Activated naive CD8-positive, alpha-beta T cell treated with anti-CD3 and anti-CD28 coated beads, Interleukin-2, amount 10 ng/mL, durations not matched to agents 7 days and 5 days (primary cell): ENCODE measurements around the gene ALPI. TPM values are rescaled to one million over a fixed set of nuclear protein-coding genes. Genes with fewer than 3 reads are reported as not detected.
"Not testable (repeated sequence)": the region's sequence is repeated elsewhere in the genome, so short reads cannot be mapped to it uniquely, and the experiment has no call there.

Experiments used
- ATAC-seq: fragments of 150-1000 bp; cut with Tn5 transposase; one replicate; pipeline ENCODE4 v1.10.0; 2021; ENCODE audit warnings: low read depth, moderate library complexity
- POLR2A ChIA-PET: fragments of 350-600 bp; sonication (Branson Sonifier 250); formaldehyde crosslinking; loops from one replicate; lab custom pipeline; 2021; ENCODE audit warnings: antibody characterized with exemption; lab: Charles Lee
- DNase-seq: peaks from one replicate; pipeline ENCODE4 v3.0.0; 2021
- H3K27ac Mint-ChIP-seq: one replicate; pipeline ENCODE4 v1.8.0; 2022; ENCODE audit warnings: mild to moderate bottlenecking, mixed read lengths
- H3K27me3 Mint-ChIP-seq: one replicate; pipeline ENCODE4 v1.8.0; 2022; ENCODE audit warnings: mild to moderate bottlenecking, moderate library complexity, mixed read lengths
- H3K36me3 Mint-ChIP-seq: one replicate; pipeline ENCODE4 v1.8.0; 2021; ENCODE audit warnings: mild to moderate bottlenecking, mixed read lengths
- H3K4me1 Mint-ChIP-seq: one replicate; pipeline ENCODE4 v1.8.0; 2021; ENCODE audit warnings: mixed read lengths
- H3K4me3 Mint-ChIP-seq: one replicate; pipeline ENCODE4 v1.8.0; 2022; ENCODE audit warnings: mild to moderate bottlenecking, moderate library complexity, mixed read lengths
- H3K9me3 Mint-ChIP-seq: one replicate; pipeline ENCODE4 v1.8.0; 2021; ENCODE audit warnings: mixed read lengths
- total RNA-seq, 2 experiments: library from RNA; stranded (reverse); gene quantifications; one replicate each; pipeline ENCODE4 v1.2.3, GENCODE V29; 2021

Gene ALPI
- total RNA-seq, 2 experiments from 2014 or later: not detected

DNA sequence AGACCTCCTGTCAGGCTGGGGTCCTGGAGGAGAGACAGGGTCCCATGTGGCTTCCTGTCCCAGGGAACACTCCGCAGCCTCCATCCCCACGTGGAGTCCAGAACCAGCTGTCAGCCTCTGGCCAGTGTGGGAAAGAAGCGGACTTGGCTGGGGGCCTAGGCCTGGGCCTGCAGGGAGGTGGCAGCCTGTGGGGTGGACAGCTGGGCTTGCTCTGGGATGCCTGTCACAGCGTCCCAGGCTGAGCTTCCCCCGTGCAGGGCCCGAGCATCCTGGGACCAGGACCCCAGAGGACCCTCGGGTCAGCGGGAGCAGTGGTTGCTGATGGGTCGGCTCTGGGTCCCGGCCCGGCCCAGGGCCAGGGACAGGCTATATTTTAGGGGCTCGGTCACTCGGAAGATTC, 13.5 kb upstream of the ALPI start:
- POLR2A ChIA-PET, H3K4me1 Mint-ChIP-seq, H3K4me3 Mint-ChIP-seq, H3K36me3 Mint-ChIP-seq, DNase-seq, ATAC-seq, H3K9me3 Mint-ChIP-seq, H3K27me3 Mint-ChIP-seq, H3K27ac Mint-ChIP-seq: not testable (repeated sequence)

- DNase-seq, POLR2A ChIA-PET, ATAC-seq: not testable (repeated sequence)
Measured at GRCh38 chr2:232443047-232443446, 12.9 kb upstream of the ALPI start.

DNA sequence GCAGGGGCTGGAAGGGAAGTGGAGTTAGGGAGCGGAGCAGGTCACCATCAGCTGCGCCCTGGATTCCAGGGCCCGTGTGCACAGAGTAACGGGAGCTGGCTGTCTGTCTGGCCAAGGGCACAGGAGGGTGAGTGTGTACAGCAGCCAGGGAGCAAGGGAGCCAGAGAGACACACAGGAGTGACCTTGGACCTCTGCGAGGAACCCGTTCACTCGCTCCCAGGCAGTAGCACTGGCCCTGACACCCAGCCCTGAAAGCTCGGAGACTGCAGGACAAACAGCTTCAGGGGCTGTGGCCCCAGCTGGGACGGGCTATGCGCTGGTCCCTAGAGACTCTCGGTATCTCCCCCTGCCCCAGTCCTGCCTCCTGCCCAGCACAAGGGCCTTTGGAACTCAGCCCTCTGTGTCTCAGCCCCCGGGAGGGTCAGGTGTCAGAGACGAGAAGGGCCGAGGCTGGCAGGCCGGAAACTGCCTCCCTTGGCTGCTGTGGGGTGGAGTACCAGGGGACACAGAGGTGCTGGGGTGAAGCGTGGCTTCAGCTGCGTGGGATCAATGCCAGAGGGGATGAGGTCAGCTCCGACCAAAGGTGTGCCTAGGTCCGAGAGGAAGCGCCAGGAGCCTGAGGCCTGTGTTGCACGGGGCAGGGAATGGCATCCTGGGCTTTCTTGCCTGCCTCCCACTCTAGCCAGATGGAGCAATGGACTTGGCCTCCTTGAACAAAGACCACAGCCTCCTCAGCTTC, 12.1 kb upstream of the ALPI start:
- POLR2A ChIA-PET, H3K4me3 Mint-ChIP-seq, H3K27ac Mint-ChIP-seq, DNase-seq, ATAC-seq, H3K9me3 Mint-ChIP-seq, H3K27me3 Mint-ChIP-seq, H3K4me1 Mint-ChIP-seq, H3K36me3 Mint-ChIP-seq: not testable (repeated sequence)

More at GRCh38 chr2:232443047-232443446, 12.9 kb upstream of the ALPI start:
- H3K9me3 Mint-ChIP-seq, H3K27me3 Mint-ChIP-seq, H3K4me1 Mint-ChIP-seq, H3K27ac Mint-ChIP-seq, H3K4me3 Mint-ChIP-seq, H3K36me3 Mint-ChIP-seq: not testable (repeated sequence)

- no peaks in the 10 kb centered on the region for H3K36me3 Mint-ChIP-seq
- ATAC-seq (peak; percentile 45), DNase-seq (peak; percentile 67)
- no peak overlapping the region for H3K27ac Mint-ChIP-seq
- POLR2A ChIA-PET: interaction anchor here (0.6 kb wide), 1 partner anchor 201 kb away, joined by 3 read pairs; no protein-coding TSS in a partner anchor
- peaks cover 8% of the 10 kb centered on the region for H3K4me1 Mint-ChIP-seq
- no peaks in the 10 kb centered on the region for H3K9me3 Mint-ChIP-seq
- peaks cover 2% of the 10 kb centered on the region for H3K27me3 Mint-ChIP-seq
- H3K4me3 Mint-ChIP-seq: no peak overlapping the region
Measured at GRCh38 chr2:232444409-232445148, 11.4 kb upstream of the ALPI start.

GRCh38 chr2:232445149-232445885, 10.6 kb upstream of the ALPI start:
- H3K27me3 Mint-ChIP-seq, H3K27ac Mint-ChIP-seq, H3K36me3 Mint-ChIP-seq, H3K4me3 Mint-ChIP-seq, DNase-seq, ATAC-seq, H3K4me1 Mint-ChIP-seq, H3K9me3 Mint-ChIP-seq: not testable (repeated sequence)
- POLR2A ChIA-PET: interaction anchor here (0.6 kb wide), 1 partner anchor 201 kb away, joined by 3 read pairs; no protein-coding TSS in a partner anchor

DNA sequence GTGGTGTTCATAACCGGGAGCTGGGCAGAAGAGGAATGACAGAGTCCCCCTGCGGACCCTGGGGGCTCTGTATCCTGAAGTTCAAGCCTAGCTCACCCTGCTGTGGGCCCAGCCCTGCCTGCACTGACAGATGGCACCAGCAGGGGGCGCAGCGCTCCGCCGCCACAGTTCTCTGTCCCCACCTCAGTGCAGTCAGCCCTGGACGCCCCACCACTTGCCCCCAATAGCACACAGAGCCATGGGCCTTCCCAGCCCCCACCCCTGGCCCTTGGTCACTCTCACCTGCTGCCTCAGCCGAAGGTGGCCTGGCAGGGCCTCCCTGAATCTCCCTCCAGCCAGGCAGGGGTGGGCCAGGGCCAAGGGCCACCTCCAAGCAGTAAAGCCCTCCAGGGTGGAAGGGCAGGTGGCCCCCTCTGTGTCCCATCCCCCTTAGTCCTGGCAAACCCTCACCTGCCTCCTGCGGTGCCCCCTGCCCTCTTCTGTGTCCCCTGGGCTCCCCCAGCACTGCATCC, 9.6 kb upstream of the ALPI start:
- POLR2A ChIA-PET, H3K36me3 Mint-ChIP-seq, H3K9me3 Mint-ChIP-seq, H3K27ac Mint-ChIP-seq, H3K4me1 Mint-ChIP-seq, H3K27me3 Mint-ChIP-seq, H3K4me3 Mint-ChIP-seq: not testable (repeated sequence)
- peak; percentile 40 for ATAC-seq
- DNase-seq: peak; percentile 33

GRCh38 chr2:232447091-232447620, 8.8 kb upstream of the ALPI start:
- H3K4me3 Mint-ChIP-seq: no peak overlapping the region
- H3K9me3 Mint-ChIP-seq: no peaks in the 10 kb centered on the region
- peaks cover 2% of the 10 kb centered on the region for H3K27me3 Mint-ChIP-seq
- no peaks in the 10 kb centered on the region for H3K36me3 Mint-ChIP-seq
- POLR2A ChIA-PET: no interaction called here
- no peak for ATAC-seq
- DNase-seq: no peak
- no peak overlapping the region for H3K27ac Mint-ChIP-seq
- peaks cover 5% of the 10 kb centered on the region for H3K4me1 Mint-ChIP-seq

GRCh38 chr2:232447638-232448303, 8.2 kb upstream of the ALPI start:
- no peak for ATAC-seq
- no peaks in the 10 kb centered on the region for H3K9me3 Mint-ChIP-seq
- POLR2A ChIA-PET: no interaction called here

DNA sequence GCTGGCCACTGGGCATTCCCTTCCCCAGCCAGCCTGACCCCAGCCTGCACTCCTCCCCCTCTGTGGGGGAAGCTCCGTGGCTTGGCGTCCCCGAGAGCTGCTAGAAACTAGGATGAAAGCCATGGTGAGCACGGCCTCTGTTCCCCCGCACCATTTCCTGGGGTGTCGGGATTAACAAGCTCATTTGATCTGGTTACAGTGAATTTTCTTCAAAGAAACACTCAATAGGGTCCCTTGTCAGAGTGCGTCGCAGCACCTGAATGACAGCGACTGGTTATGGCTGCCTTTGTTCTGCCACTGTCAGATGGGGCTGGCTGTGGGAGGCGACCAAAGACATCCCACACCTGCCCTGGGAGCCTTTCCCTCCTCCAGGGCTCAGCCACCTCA, 7.7 kb upstream of the ALPI start:
- ATAC-seq (no peak), DNase-seq (no peak)
- H3K4me3 Mint-ChIP-seq: no peak overlapping the region

More at GRCh38 chr2:232447638-232448303, 8.2 kb upstream of the ALPI start:
- Mint-ChIP-seq H3K27ac (no peak overlapping the region), H3K4me1 (peaks cover 5% of the 10 kb centered on the region), H3K4me3 (no peak overlapping the region), H3K36me3 (no peaks in the 10 kb centered on the region), H3K27me3 (peaks cover 5% of the 10 kb centered on the region)
- no peak for DNase-seq

GRCh38 chr2:232449964-232450363, 6.0 kb upstream of the ALPI start:
- Mint-ChIP-seq H3K4me3 (no peak overlapping the region), H3K9me3 (no peaks in the 10 kb centered on the region), H3K27ac (no peak overlapping the region), H3K4me1 (peaks cover 5% of the 10 kb centered on the region), H3K36me3 (no peaks in the 10 kb centered on the region), H3K27me3 (peaks cover 14% of the 10 kb centered on the region)
- peak; percentile 30 for DNase-seq
- no peak for ATAC-seq
- POLR2A ChIA-PET: no interaction called here

More for the DNA sequence above, 7.7 kb upstream of the ALPI start:
- POLR2A ChIA-PET: no interaction called here
- Mint-ChIP-seq H3K36me3 (no peaks in the 10 kb centered on the region), H3K27me3 (peaks cover 5% of the 10 kb centered on the region), H3K27ac (no peak overlapping the region), H3K4me1 (peaks cover 5% of the 10 kb centered on the region), H3K9me3 (no peaks in the 10 kb centered on the region)

DNA sequence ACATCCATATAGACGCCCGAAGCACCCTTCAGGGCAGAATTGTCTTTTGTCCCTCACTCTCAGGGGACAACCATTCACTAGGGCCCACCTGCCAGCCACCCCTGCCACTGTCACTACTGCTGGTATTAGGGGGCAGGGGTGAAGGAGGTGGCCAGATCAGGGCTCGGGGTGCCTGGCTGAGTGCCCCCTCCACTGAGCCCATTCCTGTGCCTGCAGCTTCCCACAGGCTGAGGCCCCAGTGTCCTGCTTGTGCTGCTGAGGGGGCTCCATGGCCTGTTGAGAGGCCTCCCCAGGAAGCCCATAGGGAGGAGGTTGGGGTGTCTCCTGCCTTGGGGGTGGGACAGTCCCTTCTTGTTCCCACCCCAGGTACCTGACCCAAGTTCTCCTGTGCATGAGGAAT, 4.3 kb upstream of the ALPI start:
- H3K36me3 Mint-ChIP-seq, DNase-seq, POLR2A ChIA-PET, H3K4me1 Mint-ChIP-seq, H3K4me3 Mint-ChIP-seq, ATAC-seq, H3K27ac Mint-ChIP-seq, H3K9me3 Mint-ChIP-seq: not testable (repeated sequence)
- H3K27me3 Mint-ChIP-seq: peaks cover 15% of the 10 kb centered on the region

- ATAC-seq (no peak), DNase-seq (no peak)
- H3K4me1 Mint-ChIP-seq: peaks cover 1% of the 10 kb centered on the region
- POLR2A ChIA-PET: no interaction called here
- no peaks in the 10 kb centered on the region for H3K36me3 Mint-ChIP-seq
- H3K9me3 Mint-ChIP-seq: no peaks in the 10 kb centered on the region
- peaks cover 18% of the 10 kb centered on the region for H3K27me3 Mint-ChIP-seq
- H3K4me3 Mint-ChIP-seq: no peak overlapping the region
- no peak overlapping the region for H3K27ac Mint-ChIP-seq
Measured at GRCh38 chr2:232454630-232455029, 1.3 kb upstream of the ALPI start.
